ENCODE data around the gene DOK7. TPM values are rescaled to one million over a fixed set of nuclear protein-coding genes. Genes with fewer than 3 reads are reported as not detected.

DOK7 gene
- total and polyA plus RNA-seq, 8 donors, result 0.37 to 8.1 (median 4.3) TPM; not detected in 1

GRCh38 chr4:3477750-3478430 lies 14.8 kb downstream of the DOK7 start:
- H3K27ac ChIP-seq, result no peak overlapping the region
- peaks cover 12 to 29% (median 27%) of the 10 kb centered on the region in 4 donors for H3K4me1 ChIP-seq
- no peaks in the 10 kb centered on the region for H3K36me3 ChIP-seq
- no peak overlapping the region for H3K4me3 ChIP-seq
- DNase-seq, result no peak
- H3K9me3 ChIP-seq, result no peaks in the 10 kb centered on the region
- TF ChIP-seq EP300 (IDR thresholded peaks at IDR 0.05) (no peak), POLR2A (IDR thresholded peaks at IDR 0.05) (no peak), POLR2AphosphoS5 (IDR thresholded peaks at IDR 0.05) (no peak)
- TF ChIP-seq, protein P1, sequence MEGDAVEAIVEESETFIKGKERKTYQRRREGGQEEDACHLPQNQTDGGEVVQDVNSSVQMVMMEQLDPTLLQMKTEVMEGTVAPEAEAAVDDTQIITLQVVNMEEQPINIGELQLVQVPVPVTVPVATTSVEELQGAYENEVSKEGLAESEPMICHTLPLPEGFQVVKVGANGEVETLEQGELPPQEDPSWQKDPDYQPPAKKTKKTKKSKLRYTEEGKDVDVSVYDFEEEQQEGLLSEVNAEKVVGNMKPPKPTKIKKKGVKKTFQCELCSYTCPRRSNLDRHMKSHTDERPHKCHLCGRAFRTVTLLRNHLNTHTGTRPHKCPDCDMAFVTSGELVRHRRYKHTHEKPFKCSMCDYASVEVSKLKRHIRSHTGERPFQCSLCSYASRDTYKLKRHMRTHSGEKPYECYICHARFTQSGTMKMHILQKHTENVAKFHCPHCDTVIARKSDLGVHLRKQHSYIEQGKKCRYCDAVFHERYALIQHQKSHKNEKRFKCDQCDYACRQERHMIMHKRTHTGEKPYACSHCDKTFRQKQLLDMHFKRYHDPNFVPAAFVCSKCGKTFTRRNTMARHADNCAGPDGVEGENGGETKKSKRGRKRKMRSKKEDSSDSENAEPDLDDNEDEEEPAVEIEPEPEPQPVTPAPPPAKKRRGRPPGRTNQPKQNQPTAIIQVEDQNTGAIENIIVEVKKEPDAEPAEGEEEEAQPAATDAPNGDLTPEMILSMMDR (IDR thresholded peaks at IDR 0.05), result no peak
- 78 to 83% (median 79%) methylated on average over 16 to 23 of the region's 23 CpGs for WGBS, 5 donors
- peaks cover 0 to 72% (median 0%) of the 10 kb centered on the region in 3 donors for H3K27me3 ChIP-seq
- intact Hi-C loops (cut with DNase I; ENCODE audit: low total_unique reads), result no loop called here

DNA sequence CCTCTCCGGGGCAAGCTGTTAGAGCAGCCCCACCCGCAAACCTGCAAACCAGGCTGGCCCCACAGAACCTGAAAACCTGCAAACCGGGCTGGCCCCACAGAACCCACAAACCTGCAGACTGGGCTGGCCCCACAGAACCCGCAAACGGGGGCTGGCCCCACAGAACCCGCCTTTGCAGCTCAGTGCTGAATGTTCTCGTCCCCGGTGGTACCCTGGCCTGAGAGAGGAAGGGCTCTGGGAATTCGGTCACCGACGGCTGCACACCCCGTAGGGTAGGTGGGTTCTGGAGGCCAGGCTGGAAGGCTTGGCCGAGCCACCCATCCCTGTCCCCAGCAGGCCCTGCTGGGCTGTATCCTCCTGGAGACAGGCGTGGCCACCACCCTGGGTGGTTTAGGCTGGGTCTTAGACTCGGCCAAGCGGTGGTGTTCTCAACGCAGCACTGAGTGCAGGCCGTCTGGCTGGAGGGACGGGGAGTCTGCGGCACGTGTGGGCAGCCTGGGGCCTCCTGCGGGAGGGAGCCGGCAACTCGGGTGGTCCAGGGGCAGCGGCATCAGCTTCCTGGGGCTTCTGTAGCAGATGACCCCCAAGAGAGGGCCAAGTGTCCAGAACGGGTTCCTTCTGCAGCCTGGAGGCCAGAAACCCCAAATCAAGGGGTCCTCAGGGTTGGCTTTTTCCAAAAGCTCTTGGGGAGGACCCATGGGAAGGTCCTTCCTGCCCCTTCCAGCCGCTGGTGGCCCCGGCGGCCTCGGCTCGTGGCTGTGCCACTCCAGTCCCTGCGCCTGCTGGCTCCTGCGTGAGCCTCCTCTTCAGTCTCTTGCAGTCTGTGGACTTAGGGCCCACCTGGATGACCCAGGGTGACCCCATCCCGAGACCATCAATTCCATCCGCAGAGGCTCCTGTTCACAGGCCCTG lies 15.6 kb downstream of the DOK7 start:
- intact Hi-C loops (cut with DNase I; ENCODE audit: low total_unique reads), result no loop called here
- TF ChIP-seq POLR2A (IDR thresholded peaks at IDR 0.05) (no peak), POLR2AphosphoS5 (IDR thresholded peaks at IDR 0.05) (no peak), EP300 (IDR thresholded peaks at IDR 0.05) (no peak)
- TF ChIP-seq, protein P1 (IDR thresholded peaks at IDR 0.05), result no peak
- H3K9me3 ChIP-seq, result no peaks in the 10 kb centered on the region
- H3K4me3 ChIP-seq, result no peak overlapping the region
- H3K27me3 ChIP-seq, result peaks cover 0 to 72% (median 0%) of the 10 kb centered on the region in 3 donors
- 86 to 91% (median 89%) methylated on average over 16 to 35 of the region's 35 CpGs for WGBS, 5 donors
- H3K36me3 ChIP-seq, result no peaks in the 10 kb centered on the region
- no peak overlapping the region for H3K27ac ChIP-seq
- no peak for DNase-seq
- H3K4me1 ChIP-seq, result peaks cover 17 to 37% (median 34%) of the 10 kb centered on the region in 4 donors

DNA sequence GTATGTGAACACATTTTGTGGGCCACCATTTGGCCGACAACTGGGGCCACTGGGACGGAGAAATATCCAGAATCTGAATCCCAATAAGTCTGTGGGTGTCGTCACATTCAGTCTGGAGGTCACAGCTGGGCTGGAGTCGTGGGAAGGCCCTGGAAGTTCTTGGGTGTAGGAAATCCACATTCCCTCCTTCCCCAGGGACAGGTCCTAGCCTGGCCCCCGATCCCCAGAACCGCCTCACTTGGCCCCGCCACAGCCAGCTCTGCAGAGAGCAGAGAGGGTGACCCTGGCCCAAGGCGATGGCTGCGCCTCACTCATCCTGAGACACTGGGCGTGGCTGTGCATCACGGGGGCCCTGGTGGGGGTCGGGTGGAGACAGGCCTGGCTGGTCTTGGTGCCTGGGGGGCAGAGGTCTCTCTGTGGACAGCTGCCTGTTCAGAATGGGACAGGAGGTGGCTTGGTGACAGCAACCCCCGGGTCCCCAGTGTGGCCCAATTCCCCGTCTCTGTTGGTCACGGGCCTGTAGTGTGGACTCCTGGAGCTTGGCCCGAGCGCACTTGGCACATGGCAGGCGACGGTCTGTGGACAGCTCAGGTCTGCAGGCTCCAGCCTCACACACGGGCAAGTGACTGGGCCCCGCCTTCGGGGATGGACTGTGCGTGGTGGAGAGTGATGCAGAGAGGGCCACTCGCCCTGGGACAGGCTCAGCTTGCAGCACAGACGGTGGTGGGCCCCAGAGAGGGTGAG lies 16.4 kb downstream of the DOK7 start:
- peaks cover 26 to 45% (median 42%) of the 10 kb centered on the region in 4 donors for H3K4me1 ChIP-seq
- no peak overlapping the region for H3K27ac ChIP-seq
- H3K27me3 ChIP-seq, result peaks cover 0 to 72% (median 7%) of the 10 kb centered on the region in 3 donors
- H3K36me3 ChIP-seq, result no peaks in the 10 kb centered on the region
- intact Hi-C loops (cut with DNase I; ENCODE audit: low total_unique reads), result no loop called here
- no peak overlapping the region for H3K4me3 ChIP-seq
- no peak for TF ChIP-seq POLR2AphosphoS5 (IDR thresholded peaks at IDR 0.05)
- no peak for TF ChIP-seq EP300 (IDR thresholded peaks at IDR 0.05)
- no peak for TF ChIP-seq POLR2A (IDR thresholded peaks at IDR 0.05)
- WGBS, 5 donors, result 74 to 87% (median 79%) methylated on average over 18 to 25 of the region's 25 CpGs
- DNase-seq, result no peak
- H3K9me3 ChIP-seq, result no peaks in the 10 kb centered on the region

DNA sequence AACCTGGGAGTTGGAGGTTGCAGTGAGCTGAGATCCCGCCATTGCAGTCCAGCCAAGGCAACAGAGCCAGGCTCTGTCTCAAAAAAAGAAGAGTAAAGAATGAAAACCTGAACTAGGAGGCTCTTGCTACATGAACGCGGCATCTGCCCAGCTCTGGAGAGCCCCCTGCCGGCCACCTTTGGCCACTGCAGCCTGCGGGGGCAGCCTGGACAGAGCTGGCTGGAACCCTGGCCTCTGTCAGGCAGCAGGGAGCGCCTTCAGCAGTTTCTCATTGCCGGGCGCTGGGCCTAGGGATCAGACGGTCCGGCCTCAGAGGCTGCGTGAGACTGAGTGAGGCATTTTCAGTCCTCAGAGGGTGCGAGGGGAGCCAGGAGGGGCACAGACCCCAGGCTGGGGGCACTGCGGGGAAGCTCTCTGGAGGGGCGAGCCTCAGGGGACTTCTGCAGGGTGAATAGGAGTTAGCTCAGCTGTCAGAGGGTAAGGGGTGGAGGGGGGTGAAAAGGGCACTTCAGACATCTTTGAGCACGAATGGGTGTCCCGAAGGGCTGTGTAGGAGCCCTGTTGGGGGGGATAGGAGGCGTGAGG lies 17.5 kb downstream of the DOK7 start:
- DNase-seq, result peak; percentile 83 to 92
- no peak for TF ChIP-seq POLR2A (IDR thresholded peaks at IDR 0.05)
- peak in 1 of 3 donors; percentile 11 for TF ChIP-seq POLR2AphosphoS5 (IDR thresholded peaks at IDR 0.05)
- TF ChIP-seq, protein P1 (IDR thresholded peaks at IDR 0.05), result peak in 6 of 7 experiments; percentile 75 to 100 (median 96)
- TF ChIP-seq EP300 (IDR thresholded peaks at IDR 0.05), result no peak
- H3K4me3 ChIP-seq, result no peak overlapping the region
- H3K9me3 ChIP-seq, result no peaks in the 10 kb centered on the region
- WGBS, 5 donors, result 19 to 29% (median 23%) methylated on average over 14 to 17 of the region's 17 CpGs
- peak overlapping the region in 1 of 5 donors; percentile 81 for H3K27ac ChIP-seq
- H3K27me3 ChIP-seq, result peaks cover 0 to 72% (median 18%) of the 10 kb centered on the region in 3 donors
- peaks cover 36 to 56% (median 53%) of the 10 kb centered on the region in 4 donors for H3K4me1 ChIP-seq
- no peaks in the 10 kb centered on the region for H3K36me3 ChIP-seq
- intact Hi-C loops (cut with DNase I; ENCODE audit: low total_unique reads), result no loop called here
